PC-3 (cell line): Measurements from ENCODE around the gene GCG.

Experiments used
- CTCF ChIP-seq: fragments of 300-600 bp; sonication (generic); conservative IDR thresholded peaks from 2 replicates; pipeline ENCODE4 v1.5.1; 2017; ENCODE audit warnings: antibody characterized with exemption, low read depth, mild to moderate bottlenecking, low read length
- EZH2 ChIP-seq: fragments of 300-600 bp; sonication (generic); IDR thresholded peaks from one replicate; pipeline ENCODE4 v1.6.1; 2017; ENCODE audit warnings: antibody characterized with exemption, mild to moderate bottlenecking, low read length; ENCODE audit not compliant: unreplicated experiment

- TF ChIP-seq CTCF (no peak), EZH2 (no peak)
These were observed 52.2 kb downstream of the GCG start for GRCh38 chr2:162099836-162100235.
